Right lobe of liver (tissue), 4 donors: ENCODE data around the gene CREBBP.

ENCODE experiments used
- POLR2A ChIP-seq: fragments of 450-650 bp; IDR thresholded peaks from one replicate; pipeline ENCODE4 v1.6.1; 2017; ENCODE audit warnings: antibody characterized with exemption, mild to moderate bottlenecking
- TF ChIP-seq, protein P1 (sequence below), 4 donors: fragments of 200-600 bp in 3 of 4; fragments of 450-650 bp in 1 of 4; IDR thresholded peaks; one replicate each; pipeline versions ENCODE4 v1.5.1 to v1.8.0; 2016 to 2022; ENCODE audit warnings: antibody characterized with exemption in 4 of 4, mild to moderate bottlenecking in 2 of 4
- donor health status: DM: no; HTN: no; CAD: no.
- donor health status: DM: no; HTN: no; CAD: no.
- donor health status: DM: no; HTN: yes; CAD: no.

DNA sequence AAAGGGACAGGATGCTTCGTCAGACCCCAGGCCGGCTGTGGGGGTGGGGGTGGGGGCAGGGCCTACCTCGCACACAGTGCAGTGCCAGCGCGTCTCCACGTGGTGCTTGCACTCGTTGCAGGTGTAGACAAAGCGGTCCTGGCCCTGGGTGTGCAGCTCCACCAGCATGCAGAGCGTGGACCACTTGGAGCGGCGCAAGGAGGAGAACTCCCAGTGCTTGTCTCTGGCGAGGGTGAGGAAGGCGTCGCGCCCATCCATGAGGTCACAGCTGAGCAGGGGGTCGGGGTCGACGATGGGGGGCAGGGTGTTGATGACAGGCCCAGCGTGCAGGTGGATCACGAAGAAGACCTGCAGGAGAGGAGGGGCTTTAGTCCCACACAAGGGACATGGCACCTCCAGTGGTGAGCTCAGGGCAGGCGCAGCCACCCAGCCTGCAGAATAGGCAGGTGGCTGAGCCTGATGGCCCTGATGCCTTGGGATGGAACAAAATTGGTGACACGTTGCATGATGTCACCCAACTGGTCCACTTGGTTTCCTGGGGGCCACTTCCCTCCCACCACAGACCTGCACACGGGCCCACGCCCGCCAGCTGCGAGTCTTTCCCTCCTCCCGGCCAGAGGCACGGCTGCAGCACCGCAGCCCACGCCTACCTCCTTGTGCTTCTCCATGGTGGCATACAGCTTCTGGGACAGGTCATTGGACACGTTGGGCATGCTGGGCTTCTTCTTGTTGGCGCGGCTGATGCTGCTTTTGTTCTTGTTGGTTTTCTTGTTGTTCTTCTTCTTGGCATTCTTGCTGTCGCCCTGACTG is 149.2 kb downstream of the CREBBP start:
- TF ChIP-seq, protein P1, sequence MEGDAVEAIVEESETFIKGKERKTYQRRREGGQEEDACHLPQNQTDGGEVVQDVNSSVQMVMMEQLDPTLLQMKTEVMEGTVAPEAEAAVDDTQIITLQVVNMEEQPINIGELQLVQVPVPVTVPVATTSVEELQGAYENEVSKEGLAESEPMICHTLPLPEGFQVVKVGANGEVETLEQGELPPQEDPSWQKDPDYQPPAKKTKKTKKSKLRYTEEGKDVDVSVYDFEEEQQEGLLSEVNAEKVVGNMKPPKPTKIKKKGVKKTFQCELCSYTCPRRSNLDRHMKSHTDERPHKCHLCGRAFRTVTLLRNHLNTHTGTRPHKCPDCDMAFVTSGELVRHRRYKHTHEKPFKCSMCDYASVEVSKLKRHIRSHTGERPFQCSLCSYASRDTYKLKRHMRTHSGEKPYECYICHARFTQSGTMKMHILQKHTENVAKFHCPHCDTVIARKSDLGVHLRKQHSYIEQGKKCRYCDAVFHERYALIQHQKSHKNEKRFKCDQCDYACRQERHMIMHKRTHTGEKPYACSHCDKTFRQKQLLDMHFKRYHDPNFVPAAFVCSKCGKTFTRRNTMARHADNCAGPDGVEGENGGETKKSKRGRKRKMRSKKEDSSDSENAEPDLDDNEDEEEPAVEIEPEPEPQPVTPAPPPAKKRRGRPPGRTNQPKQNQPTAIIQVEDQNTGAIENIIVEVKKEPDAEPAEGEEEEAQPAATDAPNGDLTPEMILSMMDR (IDR thresholded peaks at IDR 0.05): no peak
- no peak for TF ChIP-seq POLR2A
